Measurements from ENCODE around the gene P2RY8. TPM values are rescaled to one million over a fixed set of nuclear protein-coding genes. Genes with fewer than 3 reads are reported as not detected.

The P2RY8 gene
- total RNA-seq, 2 experiments from 2014 or later = 27.5 to 28.3 TPM

- ChIA-PET POLR2A (no interaction called here), CTCF (no interaction called here)
- Mint-ChIP-seq H3K27ac (peak overlapping the region; percentile 99), H3K9me3 (peaks cover 2% of the 10 kb centered on the region), H3K36me3 (ENCODE audit: low read depth) (peaks cover 18% of the 10 kb centered on the region), H3K4me3 (peak overlapping the region; percentile 96), H3K4me1 (ENCODE audit: low read depth) (peaks cover 10% of the 10 kb centered on the region), H3K27me3 (no peaks in the 10 kb centered on the region)
- no peak for TF ChIP-seq CTCF (IDR thresholded peaks at IDR 0.05)
- peak; percentile 6 for ATAC-seq
- intact Hi-C loops (cut with micrococcal nuclease) = loop anchor here (2.0 kb wide), 2 partner anchors 44 to 82 kb away; no protein-coding TSS in a partner anchor
- no peak for DNase-seq
These were observed 314 bp downstream of the P2RY8 start for GRCh38 chrX:1536712-1537030.

GRCh38 chrX:1535241-1536041 lies 1.5 kb downstream of the P2RY8 start:
- CTCF ChIA-PET = no interaction called here
- peak; percentile 8 for ATAC-seq
- peaks cover 2% of the 10 kb centered on the region for H3K9me3 Mint-ChIP-seq
- peak overlapping the region; percentile 99 for H3K27ac Mint-ChIP-seq
- peak overlapping the region; percentile 96 for H3K4me3 Mint-ChIP-seq
- H3K27me3 Mint-ChIP-seq = no peaks in the 10 kb centered on the region
- H3K4me1 Mint-ChIP-seq (ENCODE audit: low read depth) = peaks cover 10% of the 10 kb centered on the region
- TF ChIP-seq CTCF (IDR thresholded peaks at IDR 0.05) = no peak
- POLR2A ChIA-PET = no interaction called here
- peaks cover 18% of the 10 kb centered on the region for H3K36me3 Mint-ChIP-seq (ENCODE audit: low read depth)
- DNase-seq = peak; percentile 82
- intact Hi-C loops (cut with micrococcal nuclease) = loop anchor here (2.0 kb wide), 2 partner anchors 45 to 81 kb away; no protein-coding TSS in a partner anchor

DNA sequence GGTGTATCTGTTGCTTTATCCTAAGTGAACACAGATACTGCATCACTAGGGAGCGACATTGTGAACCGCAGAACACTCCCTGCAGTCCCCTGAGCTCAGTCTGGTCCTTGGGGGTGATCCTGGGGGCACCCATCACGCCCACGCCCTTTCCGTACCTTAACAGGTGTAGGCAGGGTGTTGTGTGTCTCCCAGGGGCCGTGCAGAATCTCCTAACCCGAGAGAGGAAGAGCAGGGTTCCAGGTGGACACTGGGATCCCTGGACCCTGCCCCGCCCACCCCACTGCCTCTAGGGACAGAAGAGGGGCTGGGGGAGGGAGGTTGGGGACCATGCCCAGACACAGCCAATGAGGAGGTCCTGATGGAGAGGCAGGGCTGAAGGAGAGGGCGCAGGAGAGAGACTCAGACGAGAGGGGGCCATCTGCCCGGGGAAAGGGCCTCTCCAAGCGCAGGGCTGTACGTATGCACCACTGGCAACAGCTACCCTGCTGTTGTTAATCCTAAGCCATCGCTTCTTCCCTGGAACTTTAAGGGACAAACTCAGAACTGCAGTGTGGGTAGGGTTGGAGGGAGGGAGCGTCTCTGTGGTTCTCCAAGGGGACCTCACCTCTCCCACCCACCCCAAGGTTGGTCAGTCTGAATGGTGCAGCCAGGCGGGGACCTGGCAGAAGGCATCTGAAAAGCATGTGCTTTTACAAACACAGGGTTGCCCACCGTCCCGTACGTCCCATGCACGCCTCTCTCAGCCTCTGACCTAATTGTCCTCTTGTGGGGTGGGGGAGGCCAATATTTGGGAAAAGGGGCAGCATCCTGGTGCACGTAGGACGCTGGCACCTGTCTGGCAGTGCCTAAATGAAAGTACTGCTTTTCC lies 2.5 kb downstream of the P2RY8 start:
- H3K36me3 Mint-ChIP-seq (ENCODE audit: low read depth) = peaks cover 18% of the 10 kb centered on the region
- H3K4me3 Mint-ChIP-seq = peak overlapping the region; percentile 96
- TF ChIP-seq CTCF (IDR thresholded peaks at IDR 0.05) = no peak
- H3K9me3 Mint-ChIP-seq = peaks cover 2% of the 10 kb centered on the region
- ChIA-PET CTCF (no interaction called here), POLR2A (no interaction called here)
- DNase-seq (peak; percentile 82), ATAC-seq (peak; percentile 53)
- peaks cover 10% of the 10 kb centered on the region for H3K4me1 Mint-ChIP-seq (ENCODE audit: low read depth)
- intact Hi-C loops (cut with micrococcal nuclease) = no loop called here
- no peaks in the 10 kb centered on the region for H3K27me3 Mint-ChIP-seq
- H3K27ac Mint-ChIP-seq = peak overlapping the region; percentile 99

DNA sequence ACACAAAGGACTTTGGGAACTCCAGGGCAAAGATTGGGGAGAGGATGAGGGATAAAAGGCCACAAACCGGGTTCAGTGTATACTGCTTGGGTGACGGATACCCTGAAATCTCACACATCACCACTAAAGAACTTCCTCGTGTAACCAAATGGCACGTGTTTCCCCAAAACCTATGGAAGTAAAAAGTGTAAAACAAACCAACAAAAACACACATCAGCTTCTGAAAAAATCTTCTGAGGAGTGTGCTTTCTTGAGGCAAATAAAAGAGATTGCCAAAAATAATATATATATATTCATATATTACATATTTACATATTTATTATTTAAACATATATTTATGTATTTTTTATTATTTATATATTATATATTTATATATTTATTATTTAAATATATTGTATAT lies 3.9 kb downstream of the P2RY8 start:
- ATAC-seq (no peak), DNase-seq (no peak)
- CTCF ChIA-PET = no interaction called here
- peaks cover 10% of the 10 kb centered on the region for H3K4me1 Mint-ChIP-seq (ENCODE audit: low read depth)
- H3K9me3 Mint-ChIP-seq = peaks cover 2% of the 10 kb centered on the region
- TF ChIP-seq CTCF (IDR thresholded peaks at IDR 0.05) = no peak
- peaks cover 18% of the 10 kb centered on the region for H3K36me3 Mint-ChIP-seq (ENCODE audit: low read depth)
- H3K27me3 Mint-ChIP-seq = no peaks in the 10 kb centered on the region
- intact Hi-C loops (cut with micrococcal nuclease) = no loop called here
- H3K4me3 Mint-ChIP-seq = no peak overlapping the region
- no peak overlapping the region for H3K27ac Mint-ChIP-seq
- POLR2A ChIA-PET = no interaction called here

Data from activated CD8-positive, alpha-beta T cell treated with anti-CD3 and anti-CD28 coated beads for 36 hours (primary cell).